ENCODE measurements around the gene TPPP3.

GRCh38 chr16:67393788-67394154 lies 473 bp upstream of the TPPP3 start:
- no peak for TF ChIP-seq EP300 (IDR thresholded peaks at IDR 0.05)
- no peak for TF ChIP-seq CTCF (IDR thresholded peaks at IDR 0.05)
- TF ChIP-seq POLR2A (IDR thresholded peaks at IDR 0.05), result no peak
- no peak for TF ChIP-seq POLR2AphosphoS5 (IDR thresholded peaks at IDR 0.05)
